HG03025 (cell line): Measurements from ENCODE around the gene POLR2J3.
"Not testable (repeated sequence)": the region's sequence is repeated elsewhere in the genome, so short reads cannot be mapped to it uniquely, and the experiment has no call there.

Source experiments
- ATAC-seq: cut with Tn5 transposase; IDR thresholded peaks from one replicate; pipeline ENCODE4 v1.9.1; 2021; ENCODE audit warnings: mild to moderate bottlenecking, moderate library complexity; ENCODE audit not compliant: unreplicated experiment, low FRiP score

Gene POLR2J3

DNA sequence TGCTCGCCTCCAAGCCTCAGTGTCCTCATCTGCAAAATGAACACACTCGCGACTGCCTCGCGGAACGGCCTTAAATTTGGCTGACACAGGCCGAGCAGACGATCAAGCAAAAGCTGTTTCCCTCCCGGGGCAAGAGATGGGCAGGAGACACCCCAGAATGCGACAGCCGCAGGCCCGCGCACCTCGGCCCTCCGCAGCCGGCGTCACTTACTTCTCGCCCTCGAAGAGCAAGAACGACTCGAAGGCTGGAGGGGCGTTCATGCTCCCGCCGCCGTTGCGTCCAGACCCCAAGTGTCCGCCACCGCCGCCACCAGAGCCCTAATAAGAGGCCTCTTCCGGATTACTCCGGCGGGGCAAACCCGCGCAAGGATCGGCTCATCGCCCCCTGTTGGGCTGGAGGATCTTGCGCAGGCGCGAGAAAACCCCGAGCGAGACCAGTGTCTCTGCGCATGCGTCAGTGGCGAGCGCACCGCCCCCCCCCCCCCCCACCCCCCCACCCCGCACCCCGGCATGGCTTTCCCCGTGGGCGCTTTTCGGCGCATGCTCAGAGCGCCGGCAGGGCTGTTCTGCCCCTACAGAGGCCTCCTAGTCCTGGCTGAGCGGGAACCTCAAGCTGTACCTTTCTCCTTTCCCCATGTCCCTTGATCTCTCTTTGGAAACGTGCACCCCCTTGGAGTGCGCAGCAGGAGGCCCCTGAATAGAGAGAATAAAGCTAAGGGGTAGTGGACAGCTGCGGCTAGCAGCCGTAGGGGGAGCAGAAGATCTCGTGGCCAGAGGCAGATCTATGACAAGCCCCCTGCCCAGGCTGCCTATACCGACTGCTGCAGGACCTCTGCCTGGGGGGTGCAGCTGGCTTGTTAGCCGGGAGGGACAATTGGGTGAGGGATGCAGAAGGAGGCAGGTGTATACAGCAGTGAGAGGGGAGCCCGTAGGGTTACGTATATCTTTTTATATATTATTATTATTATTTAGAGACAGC lies at the start of gene POLR2J3:
Gene POLR2J3 (minus strand): TSS at position 323 of the 979 bp plus-strand sequence. CDS start 62 bp downstream, at position 261.
- peak; percentile 93 for ATAC-seq

GRCh38 chr7:102618122-102618521 lies 45.7 kb upstream of the POLR2J3 start:
- not testable (repeated sequence) for ATAC-seq

- ATAC-seq: peak; percentile 60
Measured at GRCh38 chr7:102616507-102617125, 44.2 kb upstream of the POLR2J3 start, which contains the start of gene RASA4. Gene RASA4, minus strand, starts transcription at chr7:102616756. Its CDS starts 67 bp downstream, at chr7:102616689.

- not testable (repeated sequence) for ATAC-seq
Measured at GRCh38 chr7:102615930-102616329, 43.5 kb upstream of the POLR2J3 start.

- ATAC-seq: not testable (repeated sequence)
Measured at GRCh38 chr7:102614873-102615272, 42.5 kb upstream of the POLR2J3 start.

- ATAC-seq: peak; percentile 16
Measured at GRCh38 chr7:102614346-102614697, 41.9 kb upstream of the POLR2J3 start.

GRCh38 chr7:102613575-102614345 lies 41.4 kb upstream of the POLR2J3 start:
- ATAC-seq: peak; percentile 62

DNA sequence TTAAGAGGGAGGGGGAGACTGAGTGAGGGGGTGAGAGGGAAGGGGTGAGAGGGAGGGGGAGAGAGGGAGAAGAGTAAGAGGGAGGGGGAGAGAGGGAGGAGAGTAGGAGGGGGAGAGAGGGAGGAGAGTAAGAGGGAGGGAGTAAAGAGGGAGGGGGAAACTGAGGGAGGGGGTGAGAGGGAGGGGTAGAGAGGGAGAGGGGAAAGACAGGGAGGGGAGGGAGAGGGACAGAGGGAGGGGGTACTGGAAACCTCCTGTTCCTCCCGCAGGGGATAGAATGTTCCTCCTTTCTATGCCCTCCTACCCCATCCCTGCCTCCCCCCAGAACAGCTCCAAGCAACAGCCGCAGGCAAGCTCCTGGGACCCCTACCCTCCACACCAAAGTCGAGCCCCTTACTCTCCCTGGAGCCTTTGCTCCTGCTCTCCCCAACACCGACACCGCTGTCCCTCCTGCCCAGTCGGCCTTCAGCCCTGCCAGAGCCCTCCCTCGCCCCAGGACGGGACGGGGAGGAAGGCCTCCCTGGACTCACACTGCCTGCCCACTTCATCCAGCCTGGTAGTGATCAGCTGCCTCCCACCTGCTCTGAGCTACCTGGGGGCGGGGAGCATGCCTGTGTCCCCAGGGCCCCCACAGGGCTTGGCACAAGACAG lies 39.4 kb upstream of the POLR2J3 start:
- not testable (repeated sequence) for ATAC-seq

- peak; percentile 26 for ATAC-seq
Measured at GRCh38 chr7:102611013-102611674, 38.8 kb upstream of the POLR2J3 start.

DNA sequence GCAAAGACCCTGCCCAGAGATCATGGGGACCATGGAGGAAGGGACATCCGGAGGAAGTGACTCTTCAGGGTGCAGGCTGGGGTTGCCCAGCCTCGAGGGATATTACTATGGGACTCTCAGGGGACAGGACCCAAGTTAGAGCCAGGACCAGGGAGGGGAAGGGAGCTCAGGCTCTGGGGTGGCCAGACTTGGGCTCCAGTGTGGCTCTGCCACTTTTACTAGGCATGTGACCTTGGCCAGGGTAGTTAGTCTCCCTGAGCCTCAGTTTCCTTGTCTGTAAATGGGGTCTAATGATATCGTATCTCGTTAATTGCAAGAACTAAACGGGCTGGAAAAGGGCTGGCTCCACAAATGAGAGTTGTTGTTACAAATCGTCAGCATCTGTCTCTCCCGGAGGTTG lies 38.1 kb upstream of the POLR2J3 start:
- not testable (repeated sequence) for ATAC-seq

GRCh38 chr7:102609734-102610133 lies 37.4 kb upstream of the POLR2J3 start:
- ATAC-seq: not testable (repeated sequence)

DNA sequence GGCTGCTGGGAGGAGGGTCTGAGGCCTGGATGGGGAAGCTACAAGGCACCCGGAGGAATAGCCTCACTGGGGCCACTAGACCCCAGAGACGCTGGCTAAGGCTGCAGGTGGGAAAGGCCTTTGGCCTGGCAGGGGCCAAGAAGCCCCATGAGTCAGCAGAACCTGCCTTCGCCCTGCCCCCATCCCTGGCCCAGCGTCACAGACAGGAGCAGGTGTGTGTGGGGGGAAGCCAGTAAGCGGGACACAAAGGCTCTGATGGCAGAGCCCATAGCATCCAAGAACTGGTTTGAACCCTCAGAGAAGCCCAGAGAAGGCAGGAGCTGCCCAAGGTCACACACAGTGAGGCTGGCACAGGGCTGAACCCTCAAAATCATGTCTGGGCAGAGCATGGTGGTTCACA lies 34.5 kb upstream of the POLR2J3 start:
- not testable (repeated sequence) for ATAC-seq

DNA sequence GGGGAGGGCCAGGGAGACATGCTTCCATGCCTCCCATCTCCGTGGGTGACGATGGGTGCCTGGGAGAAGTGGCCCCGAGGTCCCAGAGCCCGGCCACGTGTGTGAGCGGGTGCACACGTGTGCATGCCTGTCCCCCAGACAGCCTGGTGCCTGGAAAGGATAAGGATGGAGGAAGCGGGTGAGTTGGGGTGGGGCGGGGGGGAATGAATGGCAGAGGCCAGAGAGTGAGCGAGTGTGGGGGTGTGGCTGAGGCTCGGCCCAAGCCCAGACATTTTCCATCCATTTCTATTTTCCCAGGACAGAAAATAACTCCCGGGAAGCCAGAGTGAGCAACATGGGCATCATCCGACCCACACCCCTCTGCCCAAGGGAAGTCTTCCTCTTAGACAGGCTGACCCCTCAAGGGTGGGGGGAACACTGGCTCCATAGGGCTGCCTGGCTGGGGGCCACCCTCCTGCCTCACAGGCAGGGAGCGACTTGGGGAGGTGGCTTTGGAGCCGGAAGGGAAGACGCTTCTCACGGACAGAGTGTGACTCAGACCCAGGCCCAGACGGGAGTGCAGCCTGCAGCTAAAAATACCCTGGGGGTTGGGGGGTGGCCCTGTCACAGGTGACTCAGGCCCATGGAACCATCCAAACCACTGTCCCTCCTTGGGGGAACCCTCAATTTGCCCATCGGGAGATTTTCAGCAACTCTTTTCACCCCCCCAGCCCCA lies 32.2 kb upstream of the POLR2J3 start:
- ATAC-seq: not testable (repeated sequence)

DNA sequence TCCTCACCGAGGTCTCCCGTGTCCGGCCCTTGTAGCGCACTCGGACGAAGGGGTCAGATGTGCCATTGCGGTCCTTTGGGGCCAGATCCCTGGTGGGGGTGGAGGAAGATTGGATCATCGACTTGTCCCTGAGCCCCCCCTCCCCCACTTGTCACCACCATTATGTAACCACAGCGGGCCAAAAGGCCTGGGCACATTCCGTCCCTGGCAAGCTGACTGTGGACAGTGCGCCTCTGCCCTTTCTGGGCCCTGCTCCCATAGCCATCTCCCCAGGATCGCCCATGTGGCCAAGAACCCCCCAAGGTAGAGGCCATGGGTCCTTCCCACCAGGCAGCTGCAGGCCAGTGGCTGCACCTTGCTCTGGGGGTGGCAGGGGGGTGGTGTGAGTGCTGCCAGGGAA lies 29.9 kb upstream of the POLR2J3 start:
- not testable (repeated sequence) for ATAC-seq

- ATAC-seq: not testable (repeated sequence)
Measured at GRCh38 chr7:102599699-102600098, 27.3 kb upstream of the POLR2J3 start.

- ATAC-seq: not testable (repeated sequence)
Measured at GRCh38 chr7:102596036-102596435, 23.7 kb upstream of the POLR2J3 start.

DNA sequence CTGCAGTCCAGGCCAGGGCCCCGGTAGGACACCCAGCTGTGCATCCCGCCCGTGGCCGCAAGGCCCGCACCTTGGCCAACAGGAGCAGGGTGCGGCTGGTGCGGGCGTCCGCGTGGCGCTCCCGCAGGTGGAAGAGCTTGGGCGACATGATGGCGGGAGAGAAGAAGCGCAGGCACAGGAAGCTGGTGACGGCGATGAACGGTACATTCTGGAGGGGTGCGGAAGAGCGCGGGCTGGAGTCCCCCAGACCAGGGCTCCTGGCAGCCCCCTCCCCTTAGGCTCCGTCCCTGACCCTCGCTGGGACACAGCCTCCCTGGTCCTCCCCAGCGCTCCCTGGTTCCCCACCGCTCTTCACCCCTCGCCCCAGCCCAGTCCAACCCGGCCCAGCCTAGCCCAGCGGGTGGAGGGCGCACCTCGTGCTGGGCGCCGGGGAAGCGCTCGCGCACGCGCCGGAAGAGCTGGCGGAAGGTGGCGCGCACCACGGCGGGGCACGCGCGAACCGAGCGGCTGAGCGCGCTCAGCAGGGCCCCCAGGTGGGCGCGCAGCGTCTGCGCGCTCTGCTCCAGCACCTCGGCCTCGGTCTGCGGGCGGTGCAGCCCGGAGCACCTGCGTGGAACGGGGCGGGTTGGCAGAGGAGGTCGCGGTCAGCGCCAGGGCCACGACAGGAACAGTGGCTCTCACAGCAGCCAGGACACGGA lies 21.4 kb upstream of the POLR2J3 start:
- peak; percentile 50 for ATAC-seq

- peak; percentile 43 for ATAC-seq
Measured at GRCh38 chr7:102592477-102593019, 20.2 kb upstream of the POLR2J3 start.
